HCT116 (cell line): Measurements from ENCODE around the gene EIF4E1B. TPM values are rescaled to one million over a fixed set of nuclear protein-coding genes. Genes with fewer than 3 reads are reported as not detected.

Experiments used
- ATAC-seq: fragments of 200-7000 bp; cut with Tn5 transposase; 2 replicates; pipeline ENCODE4 v1.9.1; 2020; ENCODE audit warnings: mild to moderate bottlenecking, moderate library complexity
- BruUV-seq: library from RNA; stranded (reverse); fragments of 400-500 nt; replicated peaks from 2 replicates; lab custom pipeline; 2021; lab: Mats Ljungman, UMichigan
- CTCF ChIA-PET: fragments of 300-600 bp; sonication (Branson Sonifier 250); formaldehyde crosslinking; loops from one replicate; lab custom pipeline; 2021; ENCODE audit warnings: antibody characterized with exemption; lab: Charles Lee
- POLR2A ChIA-PET: fragments of 300-600, 350-600 bp; sonication (Branson Sonifier 250); formaldehyde crosslinking; loops from one replicate; lab custom pipeline; 2021; ENCODE audit warnings: antibody characterized with exemption; lab: Charles Lee
- RAD21 ChIA-PET, 2 experiments: fragments of 300-600 bp; sonication (Branson Sonifier 250); formaldehyde crosslinking; loops; one replicate each; lab custom pipeline; 2023; ENCODE audit warnings: low total read pairs in 2 of 2; ENCODE audit not compliant: uncharacterized antibody in 2 of 2, unreplicated experiment in 2 of 2, low non-redundant PET in 1 of 2; lab: Charles Lee
- DNase-seq: peaks from one replicate; pipeline ENCODE4 v3.0.0-alpha.2; 2010; ENCODE audit warnings: low read depth, low spot score
- H2AFZ ChIP-seq: fragments of 200-600 bp; shearing (Covaris generic), sonication (generic); 2 replicates; pipeline ENCODE4 v1.6.1; 2017; ENCODE audit warnings: low read depth, mixed run types, mixed read lengths, antibody characterized with exemption, low read length; ENCODE audit not compliant: poor library complexity, severe bottlenecking
- H3K27ac ChIP-seq: 2 replicates; pipeline ENCODE4 v1.5.1; 2012; ENCODE audit warnings: low read depth, low read length
- H3K27me3 ChIP-seq: fragments of 200-600 bp; sonication (generic); 2 replicates; pipeline ENCODE4 v1.6.1; 2016; ENCODE audit warnings: mixed run types, low read length, mixed read lengths; ENCODE audit not compliant: insufficient read depth
- H3K36me3 ChIP-seq, 2 experiments: fragments of 200-500 bp in 1 of 2; fragments of 200-600 bp in 1 of 2; sonication (Bioruptor generic) in 1 of 2; sonication (generic) in 1 of 2; 2 replicates each; pipeline versions ENCODE4 v1.5.1 to v1.6.1; 2014 to 2016; ENCODE audit warnings: low read length in 2 of 2, inconsistent platforms in 1 of 2, mixed read lengths in 1 of 2, mixed run types in 1 of 2; ENCODE audit not compliant: insufficient read depth in 2 of 2, control insufficient read depth in 1 of 2
- H3K4me1 ChIP-seq, 2 experiments: fragments of 200-600 bp in 1 of 2; sonication (generic) in 1 of 2; 2 replicates each; pipeline versions ENCODE4 v1.5.1 to v1.6.1; 2012 to 2017; ENCODE audit warnings: low read length in 2 of 2, inconsistent platforms in 1 of 2, mild to moderate bottlenecking in 1 of 2, mixed read lengths in 1 of 2, mixed run types in 1 of 2, moderate library complexity in 1 of 2; ENCODE audit not compliant: insufficient read depth in 2 of 2, control insufficient read depth in 1 of 2
- H3K4me2 ChIP-seq: fragments of 200-600 bp; sonication (generic); 2 replicates; pipeline ENCODE4 v1.6.1; 2017; ENCODE audit warnings: mixed run types, low read length, mixed read lengths
- H3K4me3 ChIP-seq, 2 experiments: fragments of 200-600 bp in 1 of 2; sonication (generic) in 1 of 2; replicated peaks in 1 of 2; 2 replicates each; pipeline ENCODE4 v1.5.1; 2011 to 2016; ENCODE audit warnings: low read length in 2 of 2, control low read depth in 1 of 2, low read depth in 1 of 2, mild to moderate bottlenecking in 1 of 2, mixed read lengths in 1 of 2, mixed run types in 1 of 2
- H3K79me2 ChIP-seq: fragments of 200-600 bp; sonication (generic); 2 replicates; pipeline ENCODE4 v1.6.1; 2017; ENCODE audit warnings: mild to moderate bottlenecking, mixed run types, low read length, moderate library complexity, mixed read lengths; ENCODE audit not compliant: insufficient read depth
- H3K9ac ChIP-seq: fragments of 200-600 bp; sonication (generic); 2 replicates; pipeline ENCODE4 v1.6.1; 2016; ENCODE audit warnings: low read length, mixed read lengths
- H3K9me2 ChIP-seq: fragments of 200-600 bp; sonication (generic), shearing (Covaris generic); 2 replicates; pipeline ENCODE4 v1.6.1; 2017; ENCODE audit warnings: mixed run types, mild to moderate bottlenecking, moderate library complexity; ENCODE audit not compliant: insufficient read depth
- H3K9me3 ChIP-seq, 2 experiments: fragments of 200-500 bp in 1 of 2; fragments of 200-600 bp in 1 of 2; sonication (Bioruptor generic) in 1 of 2; sonication (generic) in 1 of 2; 2 replicates each; pipeline ENCODE4 v1.6.1; 2014 to 2017; ENCODE audit warnings: low read length in 2 of 2, mixed read lengths in 2 of 2, inconsistent platforms in 1 of 2, low read depth in 1 of 2, mild to moderate bottlenecking in 1 of 2, mixed run types in 1 of 2, moderate library complexity in 1 of 2; ENCODE audit not compliant: control insufficient read depth in 1 of 2, insufficient read depth in 1 of 2
- H4K20me1 ChIP-seq: fragments of 200-600 bp; sonication (generic), shearing (Covaris generic); 2 replicates; pipeline ENCODE4 v1.6.1; 2017; ENCODE audit warnings: mixed run types, mild to moderate bottlenecking, moderate library complexity; ENCODE audit not compliant: insufficient read depth
- CBX3 ChIP-seq: IDR thresholded peaks from 2 replicates; pipeline ENCODE4 v1.6.1; 2012; ENCODE audit warnings: low read depth
- CEBPB ChIP-seq: IDR thresholded peaks from 2 replicates; pipeline ENCODE4 v1.6.1; 2012; ENCODE audit warnings: low read depth
- EGR1 ChIP-seq: IDR thresholded peaks from 2 replicates; pipeline ENCODE4 v1.6.1; 2012; ENCODE audit warnings: low read depth
- FOSL1 ChIP-seq: IDR thresholded peaks from 2 replicates; pipeline ENCODE4 v1.6.1; 2012; ENCODE audit warnings: low read depth
- JUND ChIP-seq: IDR thresholded peaks from 2 replicates; pipeline ENCODE4 v1.6.1; 2012
- POLR2A ChIP-seq: IDR thresholded peaks from 2 replicates; pipeline ENCODE4 v1.7.0; 2011; ENCODE audit warnings: borderline replicate concordance; ENCODE audit not compliant: insufficient read depth, insufficient read length; ENCODE audit errors: extremely low read depth
- RAD21 ChIP-seq: IDR thresholded peaks from 2 replicates; pipeline ENCODE4 v1.6.1; 2012; ENCODE audit warnings: low read depth, mild to moderate bottlenecking
- SRF ChIP-seq: IDR thresholded peaks from 2 replicates; pipeline ENCODE4 v1.6.1; 2012; ENCODE audit warnings: low read depth
- TCF7L2 ChIP-seq: IDR thresholded peaks from 2 replicates; pipeline ENCODE4 v1.7.0; 2011; ENCODE audit warnings: borderline replicate concordance, inconsistent platforms; ENCODE audit not compliant: insufficient read depth, insufficient read length; ENCODE audit errors: extremely low read depth
- YY1 ChIP-seq: IDR thresholded peaks from 2 replicates; pipeline ENCODE4 v1.6.1; 2011; ENCODE audit warnings: low read length, low read depth, moderate library complexity, mild to moderate bottlenecking; ENCODE audit not compliant: insufficient replicate concordance; ENCODE audit errors: extremely low read depth
- ZFX ChIP-seq: fragments of 450-650 bp; IDR thresholded peaks from 2 replicates; pipeline ENCODE4 v1.6.1; 2017
- ZNF274 ChIP-seq: fragments of 200-500 bp; sonication (Bioruptor generic); IDR thresholded peaks from 2 replicates; pipeline ENCODE4 v1.6.1; 2014; ENCODE audit warnings: mild to moderate bottlenecking, low read depth, low read length, inconsistent platforms
- intact Hi-C: fragments of 100-400 bp; cut with micrococcal nuclease; formaldehyde crosslinking; loops from 2 replicates; pipeline ENCODE4 v1.10.0; 2022
- total RNA-seq: library from RNA; stranded (reverse); gene quantifications from one replicate; pipeline ENCODE4 v1.2.1, GENCODE V29; 2021; ENCODE audit not compliant: unreplicated experiment
- TF ChIP-seq, protein P1 (sequence below): IDR thresholded peaks from 2 replicates; pipeline ENCODE4 v1.6.1; 2011; ENCODE audit warnings: mild to moderate bottlenecking, low read length, moderate library complexity; ENCODE audit not compliant: insufficient replicate concordance; ENCODE audit errors: extremely low read depth
- TF ChIP-seq, protein P2 (sequence below): IDR thresholded peaks from 2 replicates; pipeline ENCODE4 v1.6.1; 2012

EIF4E1B gene
- total RNA-seq, 1 experiment from 2014 or later: 0.07 TPM

DNA sequence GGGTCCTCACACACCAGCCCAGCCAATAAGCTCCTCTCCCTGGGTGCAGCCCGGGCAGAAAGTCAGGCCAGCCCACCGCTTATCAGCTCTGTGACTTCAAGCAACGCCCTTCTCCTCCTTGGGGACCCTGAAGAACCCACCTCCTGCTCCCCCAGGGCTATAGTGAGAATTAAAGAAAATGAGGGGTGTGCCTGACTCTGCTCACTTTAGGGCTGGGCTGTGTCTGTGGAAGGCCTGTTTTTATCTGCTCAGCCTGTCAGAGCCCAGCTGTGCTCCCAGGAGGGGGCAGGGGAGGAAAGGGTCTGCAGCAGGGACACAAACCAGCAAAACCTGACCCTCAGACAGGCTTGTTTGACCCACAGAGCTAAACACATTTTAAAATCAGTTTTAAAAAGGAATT, 24.4 kb upstream of the EIF4E1B start:
- intact Hi-C loops: no loop called here
- no peak overlapping the region for H3K9ac ChIP-seq
- no peak for ATAC-seq
- H3K9me3 ChIP-seq: no peaks in the 10 kb centered on the region
- no peak overlapping the region for H3K4me2 ChIP-seq
- no peak for DNase-seq
- H3K9me2 ChIP-seq: no peaks in the 10 kb centered on the region
- H3K4me1 ChIP-seq: peaks cover 16 to 26% of the 10 kb centered on the region in 2 experiments; a peak in 3 of 4 replicates
- BruUV-seq: no TSS peak
- no peak for TF ChIP-seq ZNF274
- TF ChIP-seq RAD21: no peak
- no peak for TF ChIP-seq SRF
- TF ChIP-seq, protein P1, sequence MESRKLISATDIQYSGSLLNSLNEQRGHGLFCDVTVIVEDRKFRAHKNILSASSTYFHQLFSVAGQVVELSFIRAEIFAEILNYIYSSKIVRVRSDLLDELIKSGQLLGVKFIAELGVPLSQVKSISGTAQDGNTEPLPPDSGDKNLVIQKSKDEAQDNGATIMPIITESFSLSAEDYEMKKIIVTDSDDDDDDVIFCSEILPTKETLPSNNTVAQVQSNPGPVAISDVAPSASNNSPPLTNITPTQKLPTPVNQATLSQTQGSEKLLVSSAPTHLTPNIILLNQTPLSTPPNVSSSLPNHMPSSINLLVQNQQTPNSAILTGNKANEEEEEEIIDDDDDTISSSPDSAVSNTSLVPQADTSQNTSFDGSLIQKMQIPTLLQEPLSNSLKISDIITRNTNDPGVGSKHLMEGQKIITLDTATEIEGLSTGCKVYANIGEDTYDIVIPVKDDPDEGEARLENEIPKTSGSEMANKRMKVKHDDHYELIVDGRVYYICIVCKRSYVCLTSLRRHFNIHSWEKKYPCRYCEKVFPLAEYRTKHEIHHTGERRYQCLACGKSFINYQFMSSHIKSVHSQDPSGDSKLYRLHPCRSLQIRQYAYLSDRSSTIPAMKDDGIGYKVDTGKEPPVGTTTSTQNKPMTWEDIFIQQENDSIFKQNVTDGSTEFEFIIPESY: no peak
- TF ChIP-seq EGR1: no peak
- TF ChIP-seq YY1: no peak
- no peak for TF ChIP-seq ZFX
- TF ChIP-seq TCF7L2: no peak
- TF ChIP-seq FOSL1: no peak
- TF ChIP-seq CEBPB: no peak
- no peak for TF ChIP-seq JUND
- TF ChIP-seq POLR2A: no peak
- TF ChIP-seq CBX3: no peak
- TF ChIP-seq, protein P2, sequence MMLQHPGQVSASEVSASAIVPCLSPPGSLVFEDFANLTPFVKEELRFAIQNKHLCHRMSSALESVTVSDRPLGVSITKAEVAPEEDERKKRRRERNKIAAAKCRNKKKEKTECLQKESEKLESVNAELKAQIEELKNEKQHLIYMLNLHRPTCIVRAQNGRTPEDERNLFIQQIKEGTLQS: no peak
- no peak overlapping the region for H3K4me3 ChIP-seq
- RAD21 ChIA-PET: no interaction called here
- no peak overlapping the region for H3K27ac ChIP-seq
- POLR2A ChIA-PET: no interaction called here
- CTCF ChIA-PET: no interaction called here
- H4K20me1 ChIP-seq: no peaks in the 10 kb centered on the region
- H3K79me2 ChIP-seq: peaks cover 40% of the 10 kb centered on the region
- no peaks in the 10 kb centered on the region for H3K36me3 ChIP-seq
- no peaks in the 10 kb centered on the region for H3K27me3 ChIP-seq
- no peak overlapping the region for H2AFZ ChIP-seq
